NCI-H2029 (cell line): ENCODE data around the gene CCND1.

Experiments
- DNase-seq: peaks from one replicate; lab custom pipeline; 2025; lab: John Stamatoyannopoulos, UW

The CCND1 gene

DNA sequence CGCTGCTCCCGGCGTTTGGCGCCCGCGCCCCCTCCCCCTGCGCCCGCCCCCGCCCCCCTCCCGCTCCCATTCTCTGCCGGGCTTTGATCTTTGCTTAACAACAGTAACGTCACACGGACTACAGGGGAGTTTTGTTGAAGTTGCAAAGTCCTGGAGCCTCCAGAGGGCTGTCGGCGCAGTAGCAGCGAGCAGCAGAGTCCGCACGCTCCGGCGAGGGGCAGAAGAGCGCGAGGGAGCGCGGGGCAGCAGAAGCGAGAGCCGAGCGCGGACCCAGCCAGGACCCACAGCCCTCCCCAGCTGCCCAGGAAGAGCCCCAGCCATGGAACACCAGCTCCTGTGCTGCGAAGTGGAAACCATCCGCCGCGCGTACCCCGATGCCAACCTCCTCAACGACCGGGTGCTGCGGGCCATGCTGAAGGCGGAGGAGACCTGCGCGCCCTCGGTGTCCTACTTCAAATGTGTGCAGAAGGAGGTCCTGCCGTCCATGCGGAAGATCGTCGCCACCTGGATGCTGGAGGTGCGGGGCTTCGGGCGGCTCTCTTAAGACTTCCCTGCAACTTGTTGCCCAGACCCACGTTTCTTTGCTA lies at the start of gene CCND1:
CCND1 (plus strand) TSS at position 162 of the 587 bp plus-strand sequence; CDS start at position 320, 158 bp downstream.
- DNase-seq = no peak

DNA sequence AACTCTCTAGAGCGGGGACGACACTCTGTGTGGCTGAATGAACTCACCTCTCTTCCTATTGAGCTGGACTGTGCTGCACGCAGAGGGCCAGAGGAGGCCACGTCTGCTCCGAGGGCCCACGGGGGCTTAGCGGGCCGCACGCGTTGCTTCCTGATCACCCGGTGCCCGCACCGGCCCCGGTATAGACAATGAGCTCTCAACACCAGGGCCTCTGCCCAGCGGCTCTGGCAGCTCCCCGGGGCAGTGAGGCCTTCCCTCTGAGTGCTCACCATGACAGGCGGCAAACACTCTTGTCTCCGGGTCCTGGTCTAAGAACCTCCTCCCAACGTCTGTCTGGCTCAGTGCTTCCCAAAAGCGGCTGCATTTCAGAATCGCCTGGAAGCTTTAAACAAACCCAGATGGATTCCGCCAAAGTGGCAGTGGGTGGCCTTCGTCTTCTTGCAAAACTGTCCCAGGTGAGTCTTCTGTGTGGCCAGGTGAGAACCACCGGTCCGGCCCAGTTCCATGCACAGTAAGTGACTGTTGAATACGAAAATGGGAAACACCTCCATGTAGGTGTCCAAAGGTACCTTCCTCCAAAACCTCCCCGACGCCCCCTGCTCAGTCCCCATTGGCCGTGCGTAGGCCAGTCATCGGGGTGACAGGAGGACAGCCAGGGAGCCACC lies 47.8 kb upstream of the CCND1 start:
- DNase-seq = no peak

DNA sequence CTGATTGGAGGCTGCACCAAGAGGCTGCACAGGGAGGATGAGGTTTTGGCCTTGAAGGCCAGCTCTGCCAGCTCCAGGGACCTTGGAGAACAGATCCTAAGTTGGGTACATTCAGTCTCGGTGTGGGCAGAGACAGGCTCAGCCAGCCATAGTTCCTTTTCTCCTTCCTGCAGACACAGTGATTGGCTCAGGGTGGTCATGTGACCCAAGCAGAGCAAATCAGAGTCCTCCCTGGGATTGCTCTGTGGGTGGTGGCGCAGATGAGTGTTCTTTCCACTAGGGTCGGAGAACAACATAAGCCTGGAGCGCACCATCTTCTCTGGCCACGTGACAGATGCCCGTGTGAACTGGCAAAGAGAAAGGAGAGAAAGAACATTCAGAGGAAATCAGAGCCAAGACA lies 47.1 kb upstream of the CCND1 start:
- no peak for DNase-seq

DNA sequence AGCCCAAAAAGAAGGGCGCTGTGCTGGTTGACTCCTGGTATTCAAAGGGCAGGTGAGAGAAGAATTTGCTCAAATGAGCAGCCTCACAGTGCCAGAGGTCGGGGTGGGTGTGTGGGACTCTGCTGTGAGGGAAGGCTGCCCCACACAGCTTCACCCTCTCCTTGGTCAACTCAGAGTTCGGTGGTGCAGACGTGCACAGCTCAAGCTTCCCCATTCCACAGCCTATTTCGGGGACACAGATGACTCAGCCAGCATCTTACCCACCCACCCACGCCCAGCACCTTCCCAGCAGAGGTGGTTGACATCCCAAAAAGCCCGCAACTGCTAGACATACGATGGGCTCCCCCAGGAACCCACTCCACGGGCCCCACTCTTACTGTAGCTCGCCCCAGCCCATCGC lies 46.5 kb upstream of the CCND1 start:
- no peak for DNase-seq

DNA sequence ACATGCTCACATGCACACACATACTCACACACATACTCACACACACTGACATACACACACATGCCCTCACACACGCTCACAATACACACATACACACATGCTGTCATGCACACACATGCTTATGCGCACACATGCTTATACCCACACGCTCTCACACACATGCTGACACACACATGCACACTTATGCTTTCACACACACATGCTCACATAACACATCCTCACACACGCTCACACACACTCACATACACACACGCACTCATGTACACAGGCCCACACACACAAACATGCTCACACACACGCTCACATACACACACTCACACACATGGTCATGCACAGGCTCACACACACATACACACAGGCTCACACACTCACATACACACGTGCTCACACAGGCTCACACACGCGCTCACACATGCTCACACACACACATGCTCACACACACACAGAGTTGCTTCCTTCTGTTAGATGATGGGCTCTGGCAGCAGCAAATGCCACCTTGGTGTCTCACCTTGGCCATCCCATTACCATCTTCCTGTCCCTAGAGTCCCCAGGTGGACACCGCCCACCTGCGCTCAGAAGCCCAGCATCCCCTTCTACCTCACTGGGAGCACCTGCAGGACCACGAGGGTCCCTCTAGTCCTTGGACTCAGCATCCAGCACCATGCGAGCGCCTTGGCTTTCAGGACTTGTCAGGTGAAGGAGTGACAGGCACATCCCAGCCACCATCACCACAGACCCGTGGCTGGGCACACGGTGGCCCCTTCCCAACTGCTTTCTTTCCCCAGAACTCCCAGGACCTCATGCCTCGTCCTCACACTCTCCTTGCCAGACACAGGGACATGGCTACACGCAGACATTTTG lies 44.9 kb upstream of the CCND1 start:
- DNase-seq = no peak

DNA sequence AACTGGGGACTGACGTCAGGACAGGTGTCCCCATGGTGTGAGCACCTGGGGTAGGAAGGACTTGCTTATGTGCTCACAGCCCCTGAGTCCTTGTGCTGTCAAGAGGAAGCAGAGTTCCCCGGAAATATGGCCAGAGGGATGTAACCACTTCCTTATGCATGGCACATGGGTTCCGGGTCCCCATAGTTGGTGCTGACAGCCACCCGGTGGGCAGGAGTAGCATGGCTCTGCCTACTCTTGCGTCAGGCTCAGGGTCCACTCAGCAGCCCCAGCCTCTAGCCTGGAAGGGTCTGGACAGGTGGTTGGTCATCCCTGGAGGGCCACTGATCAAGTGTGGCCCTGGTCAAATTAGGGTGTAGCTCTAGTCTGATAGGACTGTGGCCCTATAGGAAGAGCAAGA lies 42.8 kb upstream of the CCND1 start:
- DNase-seq = no peak

DNA sequence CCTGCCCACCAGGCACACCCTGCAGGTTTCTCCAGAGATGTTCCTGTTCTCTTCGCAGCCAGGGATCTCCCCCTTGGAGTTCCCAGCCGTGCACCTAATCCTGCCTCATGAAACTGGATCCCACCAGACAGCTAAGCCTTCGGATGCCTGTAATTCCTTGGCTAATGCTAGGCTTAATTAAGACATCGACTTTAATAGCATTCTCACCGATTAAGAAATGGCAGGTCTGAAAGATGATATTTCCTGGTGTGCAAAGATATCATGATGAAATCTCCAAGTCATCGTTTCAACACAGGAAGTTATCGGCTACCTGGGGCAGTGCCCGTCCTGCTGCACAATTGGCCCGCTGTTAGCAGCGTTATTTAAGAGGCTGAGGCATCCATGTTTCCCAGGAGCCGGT lies 41.5 kb upstream of the CCND1 start:
- no peak for DNase-seq

DNA sequence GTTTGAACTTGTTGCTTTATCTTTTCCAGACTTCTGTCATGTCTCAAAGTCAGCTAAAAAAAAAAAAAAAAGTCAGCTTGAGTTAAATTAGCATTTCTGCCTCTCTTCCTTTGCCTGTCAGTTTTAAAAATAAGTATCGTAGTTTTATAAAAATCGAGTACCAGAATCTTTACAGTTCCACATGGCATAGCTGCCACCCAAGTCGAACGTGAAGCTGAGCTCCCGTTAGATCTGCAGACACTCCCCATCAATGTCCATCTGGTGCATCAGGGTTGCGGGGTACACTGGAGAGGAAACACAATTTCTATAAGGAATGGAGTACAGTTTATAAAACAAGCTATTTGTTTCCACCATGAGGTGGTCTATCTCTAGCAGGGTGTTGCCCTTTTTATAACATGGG lies 41.0 kb upstream of the CCND1 start:
- DNase-seq = no peak

DNA sequence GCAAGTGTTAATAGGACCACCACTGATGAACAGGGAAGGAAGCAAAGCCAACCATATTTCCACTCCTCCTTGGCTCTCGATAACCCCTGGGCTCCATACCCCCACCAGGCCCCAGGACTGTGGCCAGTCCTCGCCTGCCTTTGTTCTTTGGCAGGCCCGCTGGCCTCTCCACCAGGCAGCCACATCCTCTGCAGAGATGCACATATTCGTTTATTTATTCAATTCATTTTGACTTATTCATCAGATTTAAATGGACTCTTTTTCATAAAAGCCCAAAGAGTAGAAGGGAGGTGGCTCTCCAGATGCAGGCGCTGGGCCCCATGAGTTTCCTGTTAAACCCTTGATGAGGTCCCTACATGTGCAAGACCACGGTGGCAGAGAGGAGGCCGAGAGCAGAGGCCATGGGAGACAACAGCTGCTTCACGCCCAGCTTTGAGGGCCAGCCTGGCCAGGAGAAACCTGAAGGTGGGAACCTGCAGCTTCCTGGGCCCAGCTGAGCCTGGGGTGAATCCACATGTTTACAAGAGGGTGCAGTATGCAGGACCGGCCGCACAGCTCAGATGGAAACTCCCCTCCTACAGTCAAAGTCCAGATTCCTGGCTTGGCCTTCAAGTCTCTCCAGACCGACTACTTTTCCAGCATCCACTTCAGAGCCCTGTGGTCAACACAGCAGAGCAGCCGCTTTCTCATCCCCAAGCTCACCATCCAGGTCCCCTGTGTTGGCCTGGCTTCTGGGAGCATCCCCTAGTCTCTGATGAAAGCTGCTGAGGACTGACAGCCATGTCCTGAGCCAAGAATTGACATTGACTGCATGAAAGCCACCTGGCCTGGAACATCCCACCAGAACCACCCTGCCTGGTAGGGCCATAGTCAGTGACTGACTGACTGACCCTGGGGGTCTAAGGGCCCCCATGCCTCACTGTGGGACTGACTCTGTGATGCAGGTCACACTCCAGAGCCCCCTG lies 39.7 kb upstream of the CCND1 start:
- DNase-seq = no peak

DNA sequence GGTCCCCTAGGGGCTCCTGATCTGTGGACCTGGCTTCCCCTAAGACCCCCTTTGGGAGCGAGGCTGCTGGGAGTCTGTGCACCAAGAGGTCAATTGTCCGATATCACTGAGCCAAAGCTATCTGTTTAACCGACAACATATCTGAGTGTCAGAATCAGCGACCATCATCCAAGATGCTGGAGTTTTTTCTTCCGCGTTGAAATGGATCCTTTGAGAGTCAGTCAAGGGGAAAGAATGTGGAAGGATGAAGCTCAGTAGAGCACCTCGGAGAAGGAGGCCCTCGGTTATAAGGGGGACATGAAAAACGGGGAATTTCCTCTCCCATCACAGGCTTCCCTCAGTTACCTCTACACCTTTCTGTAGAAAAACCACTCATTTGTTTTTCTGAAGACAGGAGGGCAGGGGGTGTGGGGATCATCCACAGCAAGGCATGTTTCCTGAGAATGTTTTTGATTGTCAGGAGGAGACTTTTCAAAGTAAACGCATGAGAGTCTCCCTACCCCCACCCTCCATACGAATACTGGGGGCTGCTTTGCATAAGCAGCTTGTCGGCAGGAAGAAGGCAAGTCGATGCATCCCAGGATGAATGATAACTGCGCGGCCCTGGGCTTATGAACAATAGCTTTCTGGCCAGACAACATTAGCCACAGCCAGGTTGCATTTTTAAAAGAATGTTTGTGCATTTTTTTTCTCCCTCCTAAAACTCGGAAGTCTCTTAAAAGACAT lies 37.7 kb upstream of the CCND1 start:
- no peak for DNase-seq

DNA sequence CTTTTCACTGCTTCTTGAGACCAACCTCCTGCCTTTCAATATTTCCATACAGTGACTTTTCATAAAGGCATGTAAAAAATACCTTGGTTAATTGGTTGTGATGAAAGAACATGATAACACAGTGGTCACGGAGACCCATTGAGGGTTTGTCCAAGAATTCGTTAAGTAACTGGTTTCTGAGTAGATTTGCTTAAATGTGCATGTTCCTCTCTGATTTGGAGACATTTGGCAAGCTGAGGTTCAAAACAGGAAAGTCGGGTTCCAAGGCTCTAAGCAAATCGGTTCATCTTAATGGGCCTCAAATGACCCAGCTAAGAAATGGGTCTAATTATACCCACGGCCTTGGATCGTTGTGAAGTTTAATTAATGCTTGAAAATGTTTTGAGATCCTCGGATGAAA lies 36.9 kb upstream of the CCND1 start:
- DNase-seq = no peak

DNA sequence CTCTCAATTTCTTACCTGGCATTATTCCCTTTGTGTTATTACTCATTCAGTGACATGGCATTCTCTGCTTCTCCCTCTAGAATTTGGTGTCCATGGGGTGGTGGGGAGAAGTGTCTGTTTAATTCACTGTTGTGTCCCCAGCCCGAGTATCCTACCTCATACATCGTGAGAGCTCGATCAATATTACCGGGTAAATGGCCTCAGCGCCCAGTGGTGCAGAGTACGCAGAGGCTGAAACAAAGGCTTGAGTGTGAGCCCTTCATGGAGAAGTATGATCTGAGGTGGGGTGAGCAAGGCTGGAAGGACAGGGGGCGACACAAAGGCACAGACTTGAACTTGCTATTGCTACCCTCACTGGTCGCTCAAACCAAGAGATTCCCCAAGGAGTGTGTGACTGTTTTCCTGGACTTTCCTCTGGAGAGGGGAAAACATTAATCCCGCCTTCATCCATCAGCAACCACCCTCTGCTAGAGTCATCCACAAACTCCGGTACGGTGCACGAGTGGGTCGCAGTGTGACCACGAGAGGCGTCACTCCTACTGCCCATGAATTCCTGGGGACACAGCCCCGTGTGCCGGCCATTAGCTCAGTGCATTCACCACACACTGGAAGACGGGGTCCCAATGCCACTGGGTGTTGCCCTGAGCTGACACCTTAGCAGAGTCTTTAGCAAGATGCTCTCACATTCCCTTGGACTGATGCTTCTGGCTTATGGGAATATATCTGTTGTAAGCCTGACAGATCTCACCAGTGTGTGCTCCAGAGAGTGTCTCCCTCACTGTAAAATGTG lies 35.0 kb upstream of the CCND1 start:
- DNase-seq = no peak

DNA sequence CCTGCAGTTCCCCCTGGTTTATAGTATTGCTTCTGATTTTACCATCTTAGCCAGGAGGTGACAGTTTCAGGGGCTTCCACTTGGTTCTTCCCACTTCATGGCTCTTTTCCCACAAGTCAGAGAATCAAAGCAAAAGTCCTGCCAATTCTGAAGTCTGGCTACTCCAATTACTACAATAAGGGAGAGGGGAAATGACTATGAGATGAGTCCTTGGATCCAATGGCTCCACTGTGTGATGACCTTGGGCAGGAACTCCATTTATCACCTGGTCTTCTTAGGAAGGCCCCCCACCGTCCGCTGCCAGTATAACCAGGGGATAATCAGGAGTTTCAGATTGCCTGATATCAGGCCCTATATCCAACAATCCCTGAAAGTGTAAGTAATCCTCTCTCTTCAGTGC lies 31.6 kb upstream of the CCND1 start:
- no peak for DNase-seq

DNA sequence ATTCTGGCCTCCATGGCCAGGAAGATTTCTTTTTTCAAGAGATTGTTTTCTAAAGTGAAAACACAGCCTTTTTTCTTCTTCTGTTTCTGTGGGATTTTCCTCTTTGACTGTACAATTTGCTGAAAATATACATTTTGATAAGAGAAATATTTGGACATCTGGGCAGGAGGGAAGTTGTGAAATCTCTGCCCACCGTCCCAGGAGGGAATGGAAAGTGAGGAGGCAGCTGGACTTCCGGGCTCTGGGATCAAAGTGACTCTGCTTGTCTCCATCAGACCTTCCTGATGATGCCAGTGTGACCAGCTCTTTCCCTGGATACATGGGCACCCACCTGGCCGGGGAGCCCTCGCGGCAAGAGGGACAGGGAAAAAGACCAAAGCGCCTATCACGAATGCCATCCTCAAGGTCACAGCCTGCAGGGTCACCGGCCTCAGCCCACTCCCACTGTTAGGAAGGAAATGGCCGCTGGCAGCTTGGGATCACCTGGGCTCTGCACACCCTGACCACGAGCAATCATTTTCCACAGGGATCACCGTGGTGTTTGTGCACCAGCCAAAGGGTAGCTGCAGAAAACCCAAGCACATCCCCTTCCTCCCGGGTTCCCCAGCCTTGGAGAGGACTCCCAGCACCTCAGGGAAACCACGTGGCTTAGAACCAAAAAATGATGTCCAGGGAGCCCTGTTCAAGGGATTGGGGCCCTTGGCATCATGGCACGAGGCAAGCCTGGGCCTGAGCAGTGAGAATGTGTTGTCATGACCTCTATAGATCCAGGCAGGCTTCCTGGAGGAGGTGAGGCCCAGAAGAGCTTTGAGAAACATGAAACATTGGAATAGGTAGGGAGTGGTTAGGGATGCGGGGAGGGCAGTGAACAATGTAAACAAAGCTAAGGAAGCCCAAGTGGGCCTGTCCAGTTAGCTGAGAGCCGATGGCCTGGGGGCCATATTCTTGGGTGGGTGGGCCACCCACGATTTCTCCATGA lies 29.1 kb upstream of the CCND1 start:
- no peak for DNase-seq

DNA sequence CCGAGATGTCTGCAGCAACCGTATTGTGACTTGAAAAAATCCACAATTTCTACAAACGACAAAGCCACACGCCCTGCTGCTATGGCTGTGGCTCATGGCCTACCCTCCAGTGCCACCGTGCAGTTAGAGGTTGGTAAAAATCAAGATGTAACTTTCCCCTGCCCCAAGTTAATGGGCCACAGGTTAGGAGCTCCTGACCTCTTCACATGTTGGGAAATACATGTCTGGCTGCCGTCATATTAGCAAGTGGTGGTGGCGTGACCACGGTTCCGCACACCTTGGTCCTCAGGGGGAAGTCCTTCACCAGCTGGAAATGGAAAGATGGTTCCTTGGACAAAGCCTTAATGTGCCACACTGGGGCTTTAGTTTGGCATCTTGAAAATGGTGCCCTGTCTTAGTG lies 27.4 kb upstream of the CCND1 start:
- no peak for DNase-seq

DNA sequence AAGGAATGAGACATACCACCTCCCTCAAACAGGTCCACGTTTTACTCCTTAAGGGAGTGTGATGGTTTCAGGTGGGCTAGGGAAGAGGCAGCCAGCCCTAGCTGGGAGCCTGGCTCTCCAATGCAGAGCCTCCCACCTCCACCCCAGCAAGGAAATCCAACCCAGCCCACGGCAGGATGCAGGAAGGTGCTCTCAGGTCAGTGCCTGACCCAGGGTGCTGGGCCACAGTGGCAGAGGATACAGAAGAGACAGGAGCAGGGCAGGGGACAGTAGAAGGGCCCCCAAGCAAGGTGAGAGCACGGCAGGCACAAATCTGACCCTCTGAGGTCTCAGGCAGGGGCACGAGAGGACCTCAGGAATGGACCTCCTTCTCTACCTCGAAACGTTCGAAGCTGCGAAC lies 26.9 kb upstream of the CCND1 start:
- no peak for DNase-seq

DNA sequence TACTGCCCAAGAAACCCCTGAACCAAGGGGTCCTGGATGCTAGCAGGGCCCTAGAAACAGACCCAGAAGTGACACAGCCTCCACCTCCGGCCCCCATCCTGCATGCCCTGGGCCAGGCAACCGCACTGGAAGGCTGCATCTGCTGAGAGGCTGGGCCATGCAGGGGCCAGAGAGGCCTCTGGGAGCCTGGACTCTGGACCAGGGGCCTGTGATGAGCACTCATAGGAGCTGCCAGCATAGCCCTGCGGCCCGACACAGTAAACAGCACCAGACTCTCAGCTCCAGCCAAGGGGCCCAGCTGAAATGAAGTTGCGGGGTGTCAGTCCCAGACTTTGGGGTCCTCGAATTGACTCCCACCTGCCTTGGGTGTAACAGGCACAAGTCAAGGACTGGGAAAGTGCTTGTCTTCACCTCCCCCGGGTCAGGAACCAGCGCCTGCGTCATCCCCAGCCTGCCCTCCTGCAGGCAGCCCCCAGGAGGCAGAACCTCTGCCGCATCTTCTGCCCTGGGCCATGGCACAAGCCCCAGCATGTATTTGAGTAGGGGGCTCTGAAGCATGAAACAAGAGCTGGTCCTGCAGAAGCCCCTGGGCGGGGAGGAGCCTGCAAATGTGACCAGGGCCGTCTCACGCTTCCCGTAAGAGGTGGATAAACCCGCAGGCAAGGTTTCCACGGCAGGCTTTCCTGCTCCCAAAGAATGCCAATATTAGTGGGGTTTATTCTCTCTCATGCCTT lies 25.2 kb upstream of the CCND1 start:
- DNase-seq = no peak

DNA sequence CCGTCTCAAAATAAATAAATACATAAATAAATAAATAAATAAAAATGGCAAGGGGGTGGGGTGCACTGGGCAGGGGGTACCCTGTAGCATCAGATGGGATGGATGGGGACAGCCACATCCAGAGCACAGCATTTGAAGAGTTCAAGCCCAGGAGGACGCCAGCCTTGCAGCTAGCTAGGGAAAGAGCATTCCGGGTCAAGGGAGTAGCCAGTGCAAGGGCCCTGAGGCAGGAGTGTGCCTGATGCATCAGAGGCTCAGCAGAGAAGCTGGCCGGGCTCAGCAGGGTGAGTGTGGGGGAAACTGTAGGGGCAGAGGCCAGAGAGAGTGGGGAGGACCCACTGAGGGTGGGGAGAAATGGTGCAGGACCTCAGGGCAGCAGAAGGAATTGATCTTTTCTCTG lies 23.7 kb upstream of the CCND1 start:
- DNase-seq = no peak

DNA sequence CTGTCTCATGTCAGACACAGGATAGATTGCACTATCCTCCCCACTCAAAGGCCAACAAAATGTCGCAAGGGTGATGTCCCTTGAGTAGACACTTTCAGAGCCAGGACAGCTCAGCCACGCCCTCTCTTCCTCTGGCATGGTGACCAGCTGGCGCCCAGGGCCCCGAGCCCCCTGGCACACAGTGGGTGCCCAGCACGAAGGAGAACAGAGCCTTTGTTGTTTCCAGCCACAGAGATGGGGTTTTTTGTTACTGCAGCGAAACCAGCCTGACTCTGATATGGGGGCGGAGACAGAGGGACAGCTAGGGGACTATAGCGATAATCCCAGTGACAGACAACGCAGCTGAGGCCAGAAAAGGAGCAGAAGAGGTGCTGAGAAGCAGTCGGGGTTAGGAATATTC lies 23.3 kb upstream of the CCND1 start:
- DNase-seq = no peak
